GM23338 (cell line): ENCODE data around the gene PTGR3. TPM values are rescaled to one million over a fixed set of nuclear protein-coding genes. Genes with fewer than 3 reads are reported as not detected.

ENCODE experiments used
- ATAC-seq: fragments of 200-7000 bp; cut with Tn5 transposase; 3 replicates; pipeline ENCODE4 v1.9.1; 2020
- DNase-seq: peaks from one replicate; pipeline ENCODE4 v3.0.0-alpha.2; 2015; ENCODE audit warnings: low spot score
- H2AFZ ChIP-seq: fragments of 200-600 bp; sonication (generic); 2 replicates; pipeline ENCODE4 v1.8.0; 2016; ENCODE audit warnings: antibody characterized with exemption, mild to moderate bottlenecking, moderate library complexity
- H3F3A ChIP-seq: fragments of 200-600 bp; sonication (generic); replicated peaks from 2 replicates; pipeline ENCODE4 v1.8.0; 2017; ENCODE audit warnings: antibody characterized with exemption, mixed run types, low read depth
- H3K27ac ChIP-seq: fragments of 200-600 bp; sonication (generic); 2 replicates; pipeline ENCODE4 v1.6.1; 2016; ENCODE audit warnings: low read depth
- H3K27me3 ChIP-seq: fragments of 200-600 bp; sonication (generic); 2 replicates; pipeline ENCODE4 v1.8.0; 2016; ENCODE audit warnings: mild to moderate bottlenecking, mixed run types, moderate library complexity; ENCODE audit not compliant: insufficient read depth
- H3K36me3 ChIP-seq: fragments of 200-600 bp; sonication (generic); 2 replicates; pipeline ENCODE4 v1.8.0; 2016; ENCODE audit warnings: mild to moderate bottlenecking; ENCODE audit not compliant: insufficient read depth
- H3K4me1 ChIP-seq: fragments of 200-600 bp; sonication (generic); 2 replicates; pipeline ENCODE4 v1.8.0; 2016; ENCODE audit warnings: mild to moderate bottlenecking, moderate library complexity; ENCODE audit not compliant: insufficient read depth
- H3K4me2 ChIP-seq: fragments of 200-600 bp; sonication (generic); 2 replicates; pipeline ENCODE4 v1.7.1; 2017; ENCODE audit warnings: mixed run types
- H3K4me3 ChIP-seq: fragments of 200-600 bp; sonication (generic); 2 replicates; pipeline ENCODE4 v1.6.1; 2016; ENCODE audit warnings: mixed run types
- H3K79me2 ChIP-seq: fragments of 200-600 bp; sonication (generic); replicated peaks from 2 replicates; pipeline ENCODE4 v1.8.0; 2017; ENCODE audit warnings: mild to moderate bottlenecking; ENCODE audit not compliant: insufficient read depth
- H3K9me2 ChIP-seq: fragments of 200-600 bp; sonication (generic); 2 replicates; pipeline ENCODE4 v1.8.0; 2017; ENCODE audit not compliant: insufficient read depth
- H4K20me1 ChIP-seq: fragments of 200-600 bp; sonication (generic); replicated peaks from 2 replicates; pipeline ENCODE4 v1.8.0; 2017; ENCODE audit warnings: mild to moderate bottlenecking; ENCODE audit not compliant: insufficient read depth
- H3K27ac Mint-ChIP-seq: 2 replicates; pipeline ENCODE4 v1.8.0; 2020; ENCODE audit warnings: inconsistent platforms, mild to moderate bottlenecking, moderate library complexity, mixed read lengths
- H3K27me3 Mint-ChIP-seq: 3 replicates; pipeline ENCODE4 v1.8.0; 2022; ENCODE audit warnings: low read depth, mild to moderate bottlenecking, moderate library complexity, mixed read lengths, inconsistent platforms; ENCODE audit not compliant: insufficient read depth, poor library complexity
- H3K36me3 Mint-ChIP-seq: 3 replicates; pipeline ENCODE4 v1.8.0; 2021; ENCODE audit warnings: low read depth, mild to moderate bottlenecking, inconsistent platforms, moderate library complexity, mixed read lengths
- H3K4me1 Mint-ChIP-seq: 3 replicates; pipeline ENCODE4 v1.8.0; 2020; ENCODE audit warnings: mild to moderate bottlenecking, inconsistent platforms, mixed read lengths
- H3K4me3 Mint-ChIP-seq: 3 replicates; pipeline ENCODE4 v1.8.0; 2021; ENCODE audit warnings: moderate library complexity, mild to moderate bottlenecking, inconsistent platforms, mixed read lengths
- H3K9me3 Mint-ChIP-seq: 3 replicates; pipeline ENCODE4 v1.8.0; 2020; ENCODE audit warnings: moderate library complexity, mild to moderate bottlenecking, inconsistent platforms, mixed read lengths
- EZH2 ChIP-seq: fragments of 200-600 bp; sonication (generic); IDR thresholded peaks from one replicate; pipeline ENCODE4 v1.8.0; 2017; ENCODE audit warnings: antibody characterized with exemption, mild to moderate bottlenecking, low read depth; ENCODE audit not compliant: unreplicated experiment
- NANOG ChIP-seq: IDR thresholded peaks from 2 replicates; pipeline ENCODE4 v1.6.1; 2016; ENCODE audit warnings: antibody characterized with exemption, borderline replicate concordance
- POLR2AphosphoS5 ChIP-seq: IDR thresholded peaks from 2 replicates; pipeline ENCODE4 v1.6.1; 2016; ENCODE audit warnings: antibody characterized with exemption, low read depth
- STAT1 ChIP-seq: IDR thresholded peaks from one replicate; pipeline ENCODE4 v1.6.1; 2016; ENCODE audit warnings: antibody characterized with exemption; ENCODE audit not compliant: unreplicated experiment
- ZNF331 ChIP-seq: fragments of 250-450 bp; sonication (Bioruptor Pico); IDR thresholded peaks from 2 replicates; pipeline ENCODE4 v1.5.0; 2020; ENCODE audit warnings: low read depth, mild to moderate bottlenecking, moderate library complexity
- polyA plus RNA-seq: library from polyadenylated mRNA; unstranded; fragments of >200 nt; fragmentation: Nextera tagmentation; extraction: Ambion mirVana; gene quantifications from 2 replicates; pipeline ENCODE4 v1.2.1, GENCODE V29; 2016
- total RNA-seq: library from RNA; depleted of rRNA; stranded (reverse); fragments of >200 nt; shearing (Covaris generic); gene quantifications from 2 replicates; pipeline ENCODE4 v1.2.3, GENCODE V29; 2014
- TF ChIP-seq, protein P1 (sequence below): fragments of 250-450 bp; sonication (Bioruptor Pico); IDR thresholded peaks from 2 replicates; pipeline ENCODE4 v1.5.0; 2020; ENCODE audit warnings: mild to moderate bottlenecking, moderate library complexity
- TF ChIP-seq, protein P2 (sequence below): IDR thresholded peaks from one replicate; pipeline ENCODE4 v1.6.1; 2018; ENCODE audit warnings: antibody characterized with exemption; ENCODE audit not compliant: unreplicated experiment

PTGR3 gene
- total and polyA plus RNA-seq, 2 experiments from 2014 or later = 0.84 to 1.5 TPM

DNA sequence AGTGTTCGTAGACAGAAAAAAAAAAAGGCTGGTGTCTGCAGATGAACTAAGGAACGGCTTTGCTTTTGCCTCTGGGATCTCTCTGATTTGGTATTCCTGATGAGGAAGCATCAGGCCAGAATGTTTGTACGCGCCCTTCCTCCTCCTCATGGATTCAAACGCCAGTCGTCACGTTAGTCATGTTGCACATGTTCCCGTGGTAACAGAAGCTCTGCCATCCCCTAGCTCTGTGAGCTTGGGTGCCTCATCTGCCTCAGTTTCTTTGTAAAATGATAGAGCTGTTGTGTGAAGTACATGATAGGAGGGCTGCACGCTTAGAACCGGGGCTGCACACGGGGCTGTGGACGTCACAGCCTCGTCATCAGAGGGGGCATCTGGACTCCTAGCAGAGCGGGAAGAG is 48.7 kb upstream of the PTGR3 start (continued):
- TF ChIP-seq, protein P1, sequence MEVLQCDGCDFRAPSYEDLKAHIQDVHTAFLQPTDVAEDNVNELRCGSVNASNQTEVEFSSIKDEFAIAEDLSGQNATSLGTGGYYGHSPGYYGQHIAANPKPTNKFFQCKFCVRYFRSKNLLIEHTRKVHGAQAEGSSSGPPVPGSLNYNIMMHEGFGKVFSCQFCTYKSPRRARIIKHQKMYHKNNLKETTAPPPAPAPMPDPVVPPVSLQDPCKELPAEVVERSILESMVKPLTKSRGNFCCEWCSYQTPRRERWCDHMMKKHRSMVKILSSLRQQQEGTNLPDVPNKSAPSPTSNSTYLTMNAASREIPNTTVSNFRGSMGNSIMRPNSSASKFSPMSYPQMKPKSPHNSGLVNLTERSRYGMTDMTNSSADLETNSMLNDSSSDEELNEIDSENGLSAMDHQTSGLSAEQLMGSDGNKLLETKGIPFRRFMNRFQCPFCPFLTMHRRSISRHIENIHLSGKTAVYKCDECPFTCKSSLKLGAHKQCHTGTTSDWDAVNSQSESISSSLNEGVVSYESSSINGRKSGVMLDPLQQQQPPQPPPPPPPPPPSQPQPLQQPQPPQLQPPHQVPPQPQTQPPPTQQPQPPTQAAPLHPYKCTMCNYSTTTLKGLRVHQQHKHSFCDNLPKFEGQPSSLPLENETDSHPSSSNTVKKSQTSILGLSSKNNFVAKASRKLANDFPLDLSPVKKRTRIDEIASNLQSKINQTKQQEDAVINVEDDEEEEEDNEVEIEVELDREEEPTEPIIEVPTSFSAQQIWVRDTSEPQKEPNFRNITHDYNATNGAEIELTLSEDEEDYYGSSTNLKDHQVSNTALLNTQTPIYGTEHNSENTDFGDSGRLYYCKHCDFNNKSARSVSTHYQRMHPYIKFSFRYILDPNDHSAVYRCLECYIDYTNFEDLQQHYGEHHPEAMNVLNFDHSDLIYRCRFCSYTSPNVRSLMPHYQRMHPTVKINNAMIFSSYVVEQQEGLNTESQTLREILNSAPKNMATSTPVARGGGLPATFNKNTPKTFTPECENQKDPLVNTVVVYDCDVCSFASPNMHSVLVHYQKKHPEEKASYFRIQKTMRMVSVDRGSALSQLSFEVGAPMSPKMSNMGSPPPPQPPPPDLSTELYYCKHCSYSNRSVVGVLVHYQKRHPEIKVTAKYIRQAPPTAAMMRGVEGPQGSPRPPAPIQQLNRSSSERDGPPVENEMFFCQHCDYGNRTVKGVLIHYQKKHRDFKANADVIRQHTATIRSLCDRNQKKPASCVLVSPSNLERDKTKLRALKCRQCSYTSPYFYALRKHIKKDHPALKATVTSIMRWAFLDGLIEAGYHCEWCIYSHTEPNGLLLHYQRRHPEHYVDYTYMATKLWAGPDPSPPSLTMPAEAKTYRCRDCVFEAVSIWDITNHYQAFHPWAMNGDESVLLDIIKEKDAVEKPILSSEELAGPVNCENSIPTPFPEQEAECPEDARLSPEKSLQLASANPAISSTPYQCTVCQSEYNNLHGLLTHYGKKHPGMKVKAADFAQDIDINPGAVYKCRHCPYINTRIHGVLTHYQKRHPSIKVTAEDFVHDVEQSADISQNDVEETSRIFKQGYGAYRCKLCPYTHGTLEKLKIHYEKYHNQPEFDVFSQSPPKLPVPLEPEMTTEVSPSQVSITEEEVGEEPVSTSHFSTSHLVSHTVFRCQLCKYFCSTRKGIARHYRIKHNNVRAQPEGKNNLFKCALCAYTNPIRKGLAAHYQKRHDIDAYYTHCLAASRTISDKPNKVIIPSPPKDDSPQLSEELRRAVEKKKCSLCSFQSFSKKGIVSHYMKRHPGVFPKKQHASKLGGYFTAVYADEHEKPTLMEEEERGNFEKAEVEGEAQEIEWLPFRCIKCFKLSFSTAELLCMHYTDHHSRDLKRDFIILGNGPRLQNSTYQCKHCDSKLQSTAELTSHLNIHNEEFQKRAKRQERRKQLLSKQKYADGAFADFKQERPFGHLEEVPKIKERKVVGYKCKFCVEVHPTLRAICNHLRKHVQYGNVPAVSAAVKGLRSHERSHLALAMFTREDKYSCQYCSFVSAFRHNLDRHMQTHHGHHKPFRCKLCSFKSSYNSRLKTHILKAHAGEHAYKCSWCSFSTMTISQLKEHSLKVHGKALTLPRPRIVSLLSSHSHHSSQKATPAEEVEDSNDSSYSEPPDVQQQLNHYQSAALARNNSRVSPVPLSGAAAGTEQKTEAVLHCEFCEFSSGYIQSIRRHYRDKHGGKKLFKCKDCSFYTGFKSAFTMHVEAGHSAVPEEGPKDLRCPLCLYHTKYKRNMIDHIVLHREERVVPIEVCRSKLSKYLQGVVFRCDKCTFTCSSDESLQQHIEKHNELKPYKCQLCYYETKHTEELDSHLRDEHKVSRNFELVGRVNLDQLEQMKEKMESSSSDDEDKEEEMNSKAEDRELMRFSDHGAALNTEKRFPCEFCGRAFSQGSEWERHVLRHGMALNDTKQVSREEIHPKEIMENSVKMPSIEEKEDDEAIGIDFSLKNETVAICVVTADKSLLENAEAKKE = no peak
- no peak for TF ChIP-seq POLR2AphosphoS5

DNA sequence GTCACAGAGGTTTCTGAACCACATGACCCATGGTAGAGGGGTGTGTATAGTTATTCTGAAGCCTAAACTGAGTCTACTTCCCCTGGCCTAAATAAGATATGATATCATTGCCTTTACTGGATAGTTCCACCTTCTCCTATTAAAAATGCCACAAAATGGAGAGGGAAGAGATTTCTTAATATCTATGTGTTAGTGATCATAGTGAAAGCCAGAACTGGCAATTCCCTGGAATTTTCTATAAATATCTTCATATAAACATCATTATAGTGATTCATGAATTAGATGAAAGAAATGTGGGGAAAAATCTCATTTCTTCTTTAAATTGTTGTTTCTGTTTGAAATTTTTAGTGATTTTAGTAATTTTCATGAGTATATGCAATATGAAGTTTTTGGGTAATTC is 47.4 kb upstream of the PTGR3 start:
- Mint-ChIP-seq H3K27me3 (no peaks in the 10 kb centered on the region), H3K9me3 (no peaks in the 10 kb centered on the region), H3K36me3 (no peaks in the 10 kb centered on the region), H3K4me3 (no peak overlapping the region), H3K4me1 (no peaks in the 10 kb centered on the region), H3K27ac (no peak overlapping the region)
- no peaks in the 10 kb centered on the region for H3K79me2 ChIP-seq
- H3K4me1 ChIP-seq = no peaks in the 10 kb centered on the region
- ATAC-seq (no peak), DNase-seq (no peak)
- no peaks in the 10 kb centered on the region for H4K20me1 ChIP-seq
- H3K27me3 ChIP-seq = no peaks in the 10 kb centered on the region
- no peaks in the 10 kb centered on the region for H3K9me2 ChIP-seq
- no peaks in the 10 kb centered on the region for H3F3A ChIP-seq
- H3K27ac ChIP-seq = no peak overlapping the region
- no peak overlapping the region for H3K4me3 ChIP-seq
- no peak overlapping the region for H3K4me2 ChIP-seq
- H2AFZ ChIP-seq = no peak overlapping the region
- H3K36me3 ChIP-seq = no peaks in the 10 kb centered on the region
- TF ChIP-seq, protein P2, sequence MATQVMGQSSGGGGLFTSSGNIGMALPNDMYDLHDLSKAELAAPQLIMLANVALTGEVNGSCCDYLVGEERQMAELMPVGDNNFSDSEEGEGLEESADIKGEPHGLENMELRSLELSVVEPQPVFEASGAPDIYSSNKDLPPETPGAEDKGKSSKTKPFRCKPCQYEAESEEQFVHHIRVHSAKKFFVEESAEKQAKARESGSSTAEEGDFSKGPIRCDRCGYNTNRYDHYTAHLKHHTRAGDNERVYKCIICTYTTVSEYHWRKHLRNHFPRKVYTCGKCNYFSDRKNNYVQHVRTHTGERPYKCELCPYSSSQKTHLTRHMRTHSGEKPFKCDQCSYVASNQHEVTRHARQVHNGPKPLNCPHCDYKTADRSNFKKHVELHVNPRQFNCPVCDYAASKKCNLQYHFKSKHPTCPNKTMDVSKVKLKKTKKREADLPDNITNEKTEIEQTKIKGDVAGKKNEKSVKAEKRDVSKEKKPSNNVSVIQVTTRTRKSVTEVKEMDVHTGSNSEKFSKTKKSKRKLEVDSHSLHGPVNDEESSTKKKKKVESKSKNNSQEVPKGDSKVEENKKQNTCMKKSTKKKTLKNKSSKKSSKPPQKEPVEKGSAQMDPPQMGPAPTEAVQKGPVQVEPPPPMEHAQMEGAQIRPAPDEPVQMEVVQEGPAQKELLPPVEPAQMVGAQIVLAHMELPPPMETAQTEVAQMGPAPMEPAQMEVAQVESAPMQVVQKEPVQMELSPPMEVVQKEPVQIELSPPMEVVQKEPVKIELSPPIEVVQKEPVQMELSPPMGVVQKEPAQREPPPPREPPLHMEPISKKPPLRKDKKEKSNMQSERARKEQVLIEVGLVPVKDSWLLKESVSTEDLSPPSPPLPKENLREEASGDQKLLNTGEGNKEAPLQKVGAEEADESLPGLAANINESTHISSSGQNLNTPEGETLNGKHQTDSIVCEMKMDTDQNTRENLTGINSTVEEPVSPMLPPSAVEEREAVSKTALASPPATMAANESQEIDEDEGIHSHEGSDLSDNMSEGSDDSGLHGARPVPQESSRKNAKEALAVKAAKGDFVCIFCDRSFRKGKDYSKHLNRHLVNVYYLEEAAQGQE = no peak
- TF ChIP-seq, protein P1 = no peak
- TF ChIP-seq STAT1 (no peak), NANOG (no peak), EZH2 (no peak), ZNF331 (CRISPR knock-in tag) (no peak)
